ENCODE measurements around the gene ZBTB7C. TPM values are rescaled to one million over a fixed set of nuclear protein-coding genes. Genes with fewer than 3 reads are reported as not detected.

Gene ZBTB7C
- polyA plus RNA-seq, 1 donor (not counting 4 experiments of a cell fraction or from before 2014, with no cell fraction given): 0.58 TPM

DNA sequence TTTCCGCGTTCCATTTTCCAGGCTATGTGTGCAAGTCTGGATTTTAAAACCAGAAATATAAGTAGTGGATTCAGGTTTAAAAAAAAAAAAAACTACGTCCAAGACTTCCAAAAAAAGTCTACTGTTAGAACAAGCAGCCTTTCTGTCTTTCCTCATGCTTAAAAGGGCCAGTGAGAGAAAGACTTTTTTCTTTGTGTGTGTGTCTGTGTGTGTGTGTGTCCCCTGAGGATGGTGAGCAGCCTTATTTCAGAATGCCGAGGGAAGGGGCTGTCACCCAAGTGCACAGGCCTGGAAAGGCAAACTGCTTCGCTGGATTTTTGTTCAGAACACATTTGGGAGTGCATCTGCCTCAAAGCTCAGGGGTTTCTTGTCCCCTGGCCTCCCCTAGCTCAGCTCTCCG, 98.8 kb downstream of the ZBTB7C start:
- H3K4me3 ChIP-seq (ENCODE audit: control insufficient read depth in 2 of 3, extremely low read depth in 1 of 3, insufficient read depth in 2 of 3, low read depth in 1 of 3, low read length in 3 of 3): no peak overlapping the region
- H3K27me3 ChIP-seq (ENCODE audit: control insufficient read depth, extremely low read depth, insufficient read depth, low read length): no peaks in the 10 kb centered on the region
- H3K36me3 ChIP-seq (ENCODE audit: control insufficient read depth in 2 of 2, extremely low read depth in 1 of 2, insufficient read depth in 2 of 2, low read length in 2 of 2): no peaks in the 10 kb centered on the region
- H3K9ac ChIP-seq (ENCODE audit: control insufficient read depth, extremely low read depth, insufficient read depth, low read length): no peak overlapping the region
- H2AFZ ChIP-seq (ENCODE audit: control insufficient read depth, low read length): no peak overlapping the region
- H3K79me2 ChIP-seq (ENCODE audit: control insufficient read depth, insufficient read depth, low read length): no peaks in the 10 kb centered on the region
- dilution Hi-C loops (cut with MboI; ENCODE audit: extremely low pct_ligation_motif_present, low sequenced_read_pairs): no loop called here
- no peak for TF ChIP-seq EZH2 (IDR thresholded peaks at IDR 0.05; ENCODE audit: low read length)
- TF ChIP-seq, protein P1, sequence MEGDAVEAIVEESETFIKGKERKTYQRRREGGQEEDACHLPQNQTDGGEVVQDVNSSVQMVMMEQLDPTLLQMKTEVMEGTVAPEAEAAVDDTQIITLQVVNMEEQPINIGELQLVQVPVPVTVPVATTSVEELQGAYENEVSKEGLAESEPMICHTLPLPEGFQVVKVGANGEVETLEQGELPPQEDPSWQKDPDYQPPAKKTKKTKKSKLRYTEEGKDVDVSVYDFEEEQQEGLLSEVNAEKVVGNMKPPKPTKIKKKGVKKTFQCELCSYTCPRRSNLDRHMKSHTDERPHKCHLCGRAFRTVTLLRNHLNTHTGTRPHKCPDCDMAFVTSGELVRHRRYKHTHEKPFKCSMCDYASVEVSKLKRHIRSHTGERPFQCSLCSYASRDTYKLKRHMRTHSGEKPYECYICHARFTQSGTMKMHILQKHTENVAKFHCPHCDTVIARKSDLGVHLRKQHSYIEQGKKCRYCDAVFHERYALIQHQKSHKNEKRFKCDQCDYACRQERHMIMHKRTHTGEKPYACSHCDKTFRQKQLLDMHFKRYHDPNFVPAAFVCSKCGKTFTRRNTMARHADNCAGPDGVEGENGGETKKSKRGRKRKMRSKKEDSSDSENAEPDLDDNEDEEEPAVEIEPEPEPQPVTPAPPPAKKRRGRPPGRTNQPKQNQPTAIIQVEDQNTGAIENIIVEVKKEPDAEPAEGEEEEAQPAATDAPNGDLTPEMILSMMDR (optimal IDR thresholded peaks at IDR 0.05 in 1 of 3, IDR thresholded peaks at IDR 0.05 in 1 of 3, conservative IDR thresholded peaks at IDR 0.05 in 1 of 3; ENCODE audit: extremely low read depth in 1 of 3, insufficient read depth in 2 of 3, low read length in 3 of 3): no peak
- DNase-seq (ENCODE audit: low read depth, low spot score) (no peak), FAIRE-seq (no peak)
- no peaks in the 10 kb centered on the region for H4K20me1 ChIP-seq (ENCODE audit: control insufficient read depth, extremely low read depth, insufficient read depth, low read length)
- H3K27ac ChIP-seq (ENCODE audit: control insufficient read depth, insufficient read depth, low read length): no peak overlapping the region
- peaks cover 7% of the 10 kb centered on the region for H3K4me1 ChIP-seq (ENCODE audit: control insufficient read depth, extremely low read depth, insufficient read depth, low read length)
- H3K9me3 ChIP-seq (ENCODE audit: control insufficient read depth, low read depth, low read length): no peaks in the 10 kb centered on the region
- no peak overlapping the region for H3K4me2 ChIP-seq (ENCODE audit: control insufficient read depth, extremely low read depth, insufficient read depth, low read depth, low read length)
- H3K9me1 ChIP-seq (ENCODE audit: control insufficient read depth, extremely low read depth, insufficient read depth, low read length): no peaks in the 10 kb centered on the region

GRCh38 chr18:48308755-48309575, 100.2 kb downstream of the ZBTB7C start:
- Histone ChIP-seq H3K9me1 (ENCODE audit: control insufficient read depth, extremely low read depth, insufficient read depth, low read length) (no peaks in the 10 kb centered on the region), H2AFZ (ENCODE audit: control insufficient read depth, low read length) (no peak overlapping the region), H3K9me3 (ENCODE audit: control insufficient read depth, low read depth, low read length) (no peaks in the 10 kb centered on the region), H3K4me3 (ENCODE audit: control insufficient read depth in 2 of 3, extremely low read depth in 1 of 3, insufficient read depth in 2 of 3, low read depth in 1 of 3, low read length in 3 of 3) (no peak overlapping the region), H3K79me2 (ENCODE audit: control insufficient read depth, insufficient read depth, low read length) (no peaks in the 10 kb centered on the region), H3K27ac (ENCODE audit: control insufficient read depth, insufficient read depth, low read length) (no peak overlapping the region), H3K9ac (ENCODE audit: control insufficient read depth, extremely low read depth, insufficient read depth, low read length) (no peak overlapping the region), H3K27me3 (ENCODE audit: control insufficient read depth, extremely low read depth, insufficient read depth, low read length) (no peaks in the 10 kb centered on the region), H3K4me2 (ENCODE audit: control insufficient read depth, extremely low read depth, insufficient read depth, low read depth, low read length) (no peak overlapping the region), H4K20me1 (ENCODE audit: control insufficient read depth, extremely low read depth, insufficient read depth, low read length) (no peaks in the 10 kb centered on the region), H3K4me1 (ENCODE audit: control insufficient read depth, extremely low read depth, insufficient read depth, low read length) (peaks cover 7% of the 10 kb centered on the region), H3K36me3 (ENCODE audit: control insufficient read depth in 2 of 2, extremely low read depth in 1 of 2, insufficient read depth in 2 of 2, low read length in 2 of 2) (no peaks in the 10 kb centered on the region)
- no peak for TF ChIP-seq EZH2 (IDR thresholded peaks at IDR 0.05; ENCODE audit: low read length)
- TF ChIP-seq, protein P1 (optimal IDR thresholded peaks at IDR 0.05 in 1 of 3, IDR thresholded peaks at IDR 0.05 in 1 of 3, conservative IDR thresholded peaks at IDR 0.05 in 1 of 3; ENCODE audit: extremely low read depth in 1 of 3, insufficient read depth in 2 of 3, low read length in 3 of 3): no peak
- no peak for DNase-seq (ENCODE audit: low read depth, low spot score)
- dilution Hi-C loops (cut with MboI; ENCODE audit: extremely low pct_ligation_motif_present, low sequenced_read_pairs): no loop called here
- no peak for FAIRE-seq
